NCI-H2227 (cell line): Measurements from ENCODE around the gene F11.
"Not testable (repeated sequence)": the region's sequence is repeated elsewhere in the genome, so short reads cannot be mapped to it uniquely, and the experiment has no call there.

Source experiments
- DNase-seq: peaks from one replicate; lab custom pipeline; 2025; ENCODE audit not compliant: unreplicated experiment; lab: John Stamatoyannopoulos, UW

F11 gene

DNA sequence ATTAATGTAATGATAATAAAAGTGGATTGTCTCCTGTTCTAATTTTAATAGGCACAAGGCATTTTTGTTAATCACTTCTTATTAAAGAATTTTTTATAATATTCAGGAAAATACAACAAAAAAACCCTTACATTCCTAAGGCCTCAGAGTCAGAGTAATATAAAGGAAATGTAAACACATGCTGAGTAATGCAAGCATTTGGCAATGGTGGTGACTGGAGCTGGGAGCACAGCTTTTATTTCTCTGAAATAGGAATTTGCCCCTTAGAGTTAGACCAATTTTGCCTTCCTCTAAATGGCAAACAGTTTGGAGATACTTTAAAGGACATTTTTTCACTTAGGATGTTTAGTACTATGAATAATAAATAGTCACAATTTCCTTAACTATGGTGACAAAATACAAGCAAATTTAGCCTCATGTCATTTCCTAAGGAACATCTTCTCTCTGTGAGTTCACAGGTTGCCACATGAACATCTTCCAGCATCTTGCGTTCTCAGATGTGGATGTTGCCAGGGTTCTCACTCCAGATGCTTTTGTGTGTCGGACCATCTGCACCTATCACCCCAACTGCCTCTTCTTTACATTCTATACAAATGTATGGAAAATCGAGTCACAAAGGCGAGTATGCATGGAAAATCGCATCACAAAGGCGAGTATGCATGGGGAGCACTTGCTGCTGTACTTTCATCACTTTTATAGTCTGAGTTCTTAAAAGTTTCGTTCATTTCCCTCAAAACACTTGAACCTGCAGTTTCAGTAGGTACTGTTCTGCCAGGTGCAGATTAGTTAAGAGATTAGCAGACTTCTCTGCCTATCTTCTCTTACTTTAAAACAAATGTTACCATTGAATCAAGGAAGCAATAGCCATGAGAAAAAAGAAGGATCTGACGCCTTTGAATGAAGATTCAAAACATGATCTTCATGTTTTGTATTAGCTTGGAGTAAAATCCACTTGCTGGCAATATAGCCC, 15.9 kb upstream of the F11 start:
- DNase-seq = no peak

GRCh38 chr4:186250760-186251159, 15.2 kb upstream of the F11 start:
- no peak for DNase-seq

DNA sequence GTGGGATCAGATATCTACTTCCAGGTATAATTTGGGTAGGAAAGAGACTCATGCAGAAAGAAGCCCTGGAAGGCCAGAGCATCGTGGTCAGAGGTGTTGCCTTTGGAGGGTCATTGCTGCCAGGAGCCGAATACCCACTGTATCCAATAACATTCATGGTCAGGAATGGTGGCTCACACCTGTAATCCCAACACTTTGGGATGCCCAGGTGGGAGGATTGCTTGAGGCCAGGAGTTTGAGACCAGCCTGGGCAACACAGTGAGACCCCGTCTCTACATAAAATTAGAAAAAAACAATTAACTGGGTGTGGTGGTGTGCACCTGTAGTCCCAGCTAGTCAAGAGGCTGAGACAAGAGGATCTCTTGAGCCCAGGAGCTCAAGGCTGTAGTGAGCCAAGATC, 10.9 kb upstream of the F11 start:
- no peak for DNase-seq

DNA sequence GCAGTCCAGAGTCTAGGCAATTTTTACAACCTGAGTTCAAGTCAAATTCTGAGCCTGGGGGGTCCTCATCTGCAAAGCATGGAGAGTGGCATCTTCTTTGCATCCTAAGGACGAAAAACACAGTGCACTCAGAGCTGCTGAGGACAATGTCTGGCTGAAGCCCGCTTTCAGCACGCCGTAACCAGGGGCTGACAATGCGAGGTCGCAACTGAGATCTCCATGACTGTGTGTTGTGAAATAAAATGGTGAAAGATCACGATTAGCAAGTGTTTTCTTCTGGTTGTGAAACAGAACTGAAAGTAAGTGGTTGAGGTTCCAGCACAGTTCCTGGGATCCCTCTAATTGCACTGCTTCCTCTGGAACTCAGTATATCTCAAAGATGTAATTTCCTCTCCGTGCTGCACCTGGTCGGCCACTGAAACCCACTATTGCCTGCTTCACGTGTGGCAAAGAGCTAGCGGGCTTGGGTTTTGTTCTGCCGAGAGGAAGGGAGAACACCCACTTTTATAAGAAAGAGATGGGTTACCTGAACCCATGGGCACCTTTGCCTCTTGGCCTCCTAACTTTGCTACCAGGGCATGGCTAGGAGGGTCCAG, 7.7 kb upstream of the F11 start:
- DNase-seq = no peak

GRCh38 chr4:186260117-186260503, 5.9 kb upstream of the F11 start:
- no peak for DNase-seq

- no peak for DNase-seq
Observed at GRCh38 chr4:186260504-186261448, 5.2 kb upstream of the F11 start.

DNA sequence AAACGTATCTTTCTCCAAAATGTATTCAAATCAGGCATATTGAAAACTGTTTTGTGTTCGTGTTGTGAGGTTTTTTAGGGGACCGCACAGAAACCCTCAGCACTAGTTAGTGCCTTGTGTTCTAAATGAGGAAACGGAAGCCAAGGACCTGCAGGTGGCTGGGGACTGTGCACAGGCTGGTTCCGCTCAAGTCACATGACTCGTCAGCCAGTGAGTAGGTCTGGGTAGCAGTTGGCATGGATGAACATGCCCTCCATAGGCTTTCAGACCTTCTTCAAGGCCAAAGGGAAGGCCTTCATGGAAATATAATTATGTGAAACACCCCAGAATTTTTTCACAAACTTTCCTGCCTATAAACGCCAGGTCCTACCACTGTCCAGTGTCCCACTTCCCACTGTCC, 1.3 kb upstream of the F11 start:
- no peak for DNase-seq

GRCh38 chr4:186265250-186265649, 739 bp upstream of the F11 start:
- DNase-seq = not testable (repeated sequence)

DNA sequence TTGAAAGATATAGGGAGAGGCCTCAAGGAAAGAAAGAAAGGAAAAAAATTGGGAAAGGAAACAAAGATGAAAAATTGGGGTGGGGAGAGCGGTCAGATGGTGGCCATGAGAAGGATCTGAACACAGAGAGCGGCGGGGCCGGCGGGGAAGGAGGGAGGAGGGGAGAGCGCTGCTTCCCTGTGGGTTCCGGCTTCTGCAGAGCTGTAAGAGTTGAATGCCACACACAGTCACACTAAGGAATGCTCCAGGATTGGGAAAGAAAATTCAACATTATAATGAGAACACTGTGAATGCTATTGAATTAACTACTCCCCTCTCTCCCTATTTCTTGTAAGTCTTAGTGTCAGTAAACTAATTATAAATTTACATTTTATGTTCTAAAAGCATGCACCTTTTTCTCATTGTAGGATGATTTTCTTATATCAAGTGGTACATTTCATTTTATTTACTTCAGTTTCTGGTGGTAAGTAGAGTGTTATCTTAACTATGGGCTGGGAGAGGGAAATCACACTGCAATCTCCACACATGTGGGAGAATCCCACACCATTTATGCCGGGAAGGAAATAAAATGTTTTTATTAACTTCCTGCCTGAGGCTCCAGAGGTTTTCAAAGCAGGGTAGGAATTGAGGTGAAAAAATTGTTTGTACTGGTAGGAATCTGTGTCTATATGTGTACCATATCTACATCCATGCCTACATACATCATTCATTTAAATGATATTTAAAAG, 904 bp downstream of the F11 start:
- DNase-seq = no peak

DNA sequence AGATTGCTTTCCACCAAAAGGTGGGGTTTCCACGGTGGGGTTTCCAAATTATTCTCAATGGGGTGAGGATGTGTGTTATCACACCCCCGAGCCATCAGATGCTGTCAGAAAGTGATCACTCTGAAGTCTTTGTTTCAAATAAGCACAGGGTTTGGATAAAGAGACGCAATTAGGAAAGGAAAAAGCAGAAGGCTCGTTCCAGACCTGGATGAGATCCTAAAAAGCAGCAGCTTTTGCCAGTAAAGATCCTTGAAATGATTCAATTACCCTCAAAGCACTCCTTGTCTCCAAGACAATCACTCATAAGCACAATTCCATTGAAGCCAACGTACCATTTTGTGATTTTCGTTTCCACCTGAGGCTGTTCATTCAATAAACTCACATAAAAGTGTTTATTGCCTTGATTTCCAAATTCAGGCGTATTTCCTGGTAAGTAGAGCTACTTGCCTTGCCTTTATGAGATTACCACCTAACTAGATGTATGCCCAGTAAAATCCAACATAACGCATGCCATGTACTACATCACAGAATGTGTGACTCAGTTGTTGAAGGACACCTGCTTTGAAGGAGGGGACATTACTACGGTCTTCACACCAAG, 5.2 kb downstream of the F11 start:
- DNase-seq = no peak

GRCh38 chr4:186272699-186273391, 6.9 kb downstream of the F11 start:
- no peak for DNase-seq

DNA sequence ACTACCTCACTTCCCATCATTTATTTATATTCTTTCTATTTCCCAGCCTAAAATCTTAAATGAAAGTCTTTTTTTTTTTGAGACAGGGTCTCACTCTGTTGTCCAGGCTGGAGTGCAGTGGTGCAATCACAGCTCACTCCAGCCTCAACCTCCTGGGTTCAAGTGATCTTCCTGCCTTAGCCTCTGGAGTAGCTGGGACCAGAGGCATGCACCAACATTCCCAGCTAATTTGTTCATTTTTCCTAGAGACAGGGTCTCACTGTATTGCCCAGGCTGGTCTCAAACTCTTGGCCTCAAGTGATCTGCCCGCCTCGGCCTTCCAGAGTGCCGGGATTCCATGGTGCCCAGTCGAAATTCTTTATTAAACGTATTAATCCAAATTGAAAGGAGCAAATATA, 7.4 kb downstream of the F11 start:
- not testable (repeated sequence) for DNase-seq

- DNase-seq = no peak
Observed at GRCh38 chr4:186283311-186283710, 17.3 kb downstream of the F11 start.

DNA sequence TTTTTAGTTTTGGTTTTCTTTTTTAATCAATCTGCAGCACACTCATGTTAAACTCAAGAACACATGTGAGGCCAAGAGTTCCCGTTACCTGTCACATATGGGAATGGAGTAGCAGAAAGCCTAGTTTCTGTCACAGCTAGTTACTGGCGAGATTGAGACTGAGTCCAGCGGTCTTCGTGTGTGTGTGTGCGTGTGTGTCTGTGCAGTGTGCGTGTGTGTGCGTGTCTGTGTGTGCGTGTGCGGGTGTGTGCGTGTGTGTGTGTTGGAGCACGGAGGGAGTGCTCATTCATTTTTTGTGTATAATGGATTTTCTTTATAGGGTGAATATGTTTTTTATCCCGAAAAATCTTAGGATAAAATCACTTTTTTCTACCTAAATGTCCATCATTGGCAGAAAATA, 19.2 kb downstream of the F11 start:
- DNase-seq = no peak

DNA sequence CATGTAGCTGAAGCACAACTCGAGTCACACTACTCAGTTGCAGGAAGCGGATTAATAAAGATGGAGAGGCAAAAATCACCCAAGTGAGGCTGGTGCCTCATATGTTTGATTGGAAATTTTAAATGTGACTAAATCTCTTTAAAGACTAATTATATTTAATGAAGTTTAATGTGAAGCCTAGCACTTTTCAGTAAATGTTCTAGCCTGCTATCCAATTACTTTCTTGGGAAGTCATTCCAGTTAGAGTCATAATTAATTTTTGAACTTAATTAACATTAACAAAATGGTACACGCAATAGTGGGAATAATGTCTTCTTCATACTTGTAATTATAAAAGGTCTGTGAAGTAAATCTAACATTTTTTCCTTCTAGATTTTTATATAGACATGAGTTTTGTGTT, 20.6 kb downstream of the F11 start:
- no peak for DNase-seq

GRCh38 chr4:186291256-186291890, 25.4 kb downstream of the F11 start:
- no peak for DNase-seq

DNA sequence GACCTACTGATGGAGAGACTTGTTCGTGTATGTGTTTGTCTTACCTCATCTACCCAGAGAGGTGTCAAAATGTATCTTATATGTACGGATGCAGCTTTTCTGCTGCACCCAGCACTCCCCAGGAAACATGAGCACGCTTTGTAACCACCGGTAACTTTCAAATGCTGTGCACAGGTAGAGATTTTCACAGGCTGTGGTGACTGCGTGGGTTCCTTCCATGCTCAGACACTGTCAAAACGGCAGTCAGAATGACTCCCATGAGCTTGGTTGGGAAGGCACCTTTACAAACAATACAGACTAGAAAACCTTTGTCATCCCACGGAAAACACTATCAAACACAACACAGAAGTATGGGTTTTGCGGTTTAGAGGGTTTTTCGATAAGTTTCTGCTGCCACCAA, 28.2 kb downstream of the F11 start:
- DNase-seq = no peak

DNA sequence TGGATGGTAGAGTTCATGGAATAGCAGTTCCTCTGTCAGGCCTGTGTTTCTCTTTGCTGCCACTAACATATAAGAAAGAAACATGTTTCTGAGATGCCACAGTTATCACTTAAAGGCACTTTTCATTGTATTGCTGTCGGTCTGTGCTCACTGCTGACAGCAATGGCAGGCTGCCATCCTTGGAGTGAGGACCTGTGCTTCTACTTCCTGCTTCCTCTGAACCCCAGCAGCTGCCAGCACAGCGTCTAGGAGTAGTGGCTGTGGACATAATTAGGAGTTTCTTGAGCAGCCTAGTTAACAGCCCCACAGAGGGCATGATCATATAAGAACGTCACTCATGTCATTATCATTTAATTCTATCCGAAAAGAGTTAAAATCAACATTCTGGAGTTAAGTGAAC, 30.5 kb downstream of the F11 start:
- no peak for DNase-seq

DNA sequence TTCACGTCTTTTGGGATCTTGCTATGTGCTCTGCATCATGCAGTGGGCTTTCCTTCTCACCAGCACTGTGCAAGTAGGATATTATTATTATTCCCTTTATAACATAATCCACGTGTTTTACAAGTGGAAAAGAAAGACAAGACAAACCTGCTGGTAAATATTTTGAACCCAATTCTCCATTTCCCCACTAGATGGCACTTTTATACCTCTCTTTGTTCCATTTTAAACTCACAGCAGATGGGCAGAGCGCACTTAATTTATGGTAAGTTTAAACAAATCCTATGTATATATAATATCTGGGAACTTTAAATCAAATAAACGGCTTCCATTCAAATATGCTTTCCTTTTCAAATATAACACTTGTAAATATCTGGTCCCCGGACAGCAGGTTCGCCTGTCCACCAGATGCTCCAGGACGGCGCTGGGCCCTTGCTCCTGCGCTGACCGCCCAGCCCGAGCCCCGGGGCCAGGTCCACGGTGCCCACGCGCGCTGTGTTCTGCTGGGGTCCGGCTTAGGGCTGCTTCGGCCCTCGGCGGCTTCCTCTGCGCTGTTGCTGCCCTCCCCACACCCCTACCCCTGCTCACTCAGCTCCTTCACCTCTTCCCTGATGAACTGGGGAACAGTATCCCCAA, 31.1 kb downstream of the F11 start:
- peak; percentile 28 for DNase-seq
